Measurements from ENCODE around the gene DPM3. TPM values are rescaled to one million over a fixed set of nuclear protein-coding genes. Genes with fewer than 3 reads are reported as not detected.
A peak's percentile ranks its signal among the peaks of the same experiment; 100 is the strongest.

The DPM3 gene
- total and polyA plus RNA-seq, 9 of the 15 experiments (the other 6 are each of a cell fraction or from before 2014, with no cell fraction given) = 3.7 to 120 (median 36.4) TPM

GRCh38 chr1:155175281-155175926 lies 35.1 kb upstream of the DPM3 start:
- H3K9me1 ChIP-seq (ENCODE audit: control insufficient read depth, insufficient read depth, low read length) = no peaks in the 10 kb centered on the region
- no peaks in the 10 kb centered on the region for H3K27me3 ChIP-seq (ENCODE audit: control insufficient read depth in 2 of 2, insufficient read depth in 2 of 2, low read length in 2 of 2)
- POLR2A ChIA-PET = interaction anchor here (0.6 to 1.2 kb wide), 5 partner anchors 8 to 86 kb away, joined by 3 to 4 read pairs (median 4); no protein-coding TSS in a partner anchor
- no TSS peak for BruUV-seq (replicated peaks)
- H3K9ac ChIP-seq (ENCODE audit: insufficient read depth in 1 of 2, low read depth in 2 of 2, low read length in 2 of 2) = peak overlapping the region in 1 of 2 experiments; percentile 69; a peak in 2 of 4 replicates
- CTCF ChIA-PET (ENCODE audit: low intra/inter-chr PET ratio) = interaction anchor here (1.2 to 2.3 kb wide), 2 partner anchors 51 to 416 kb away, joined by 4 to 17 read pairs; no protein-coding TSS in a partner anchor
- FAIRE-seq (no peak), ATAC-seq (no peak), DNase-seq (ENCODE audit: extremely low read depth in 1 of 4, low spot score in 3 of 4) (no peak)
- in situ Hi-C loops (cut with MboI) = no loop called here
- H3K36me3 ChIP-seq (ENCODE audit: control insufficient read depth, insufficient read depth, low read length) = peaks cover 18% of the 10 kb centered on the region
- no peak overlapping the region for H3K27ac ChIP-seq (ENCODE audit: extremely low read depth, low read depth, low read length)
- no peaks in the 10 kb centered on the region for H3K9me3 ChIP-seq (replicated peaks; ENCODE audit: control insufficient read depth, insufficient read depth, low read depth, low read length)
- TF ChIP-seq, protein P1, sequence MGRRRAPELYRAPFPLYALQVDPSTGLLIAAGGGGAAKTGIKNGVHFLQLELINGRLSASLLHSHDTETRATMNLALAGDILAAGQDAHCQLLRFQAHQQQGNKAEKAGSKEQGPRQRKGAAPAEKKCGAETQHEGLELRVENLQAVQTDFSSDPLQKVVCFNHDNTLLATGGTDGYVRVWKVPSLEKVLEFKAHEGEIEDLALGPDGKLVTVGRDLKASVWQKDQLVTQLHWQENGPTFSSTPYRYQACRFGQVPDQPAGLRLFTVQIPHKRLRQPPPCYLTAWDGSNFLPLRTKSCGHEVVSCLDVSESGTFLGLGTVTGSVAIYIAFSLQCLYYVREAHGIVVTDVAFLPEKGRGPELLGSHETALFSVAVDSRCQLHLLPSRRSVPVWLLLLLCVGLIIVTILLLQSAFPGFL (CRISPR knock-in tag; IDR thresholded peaks at IDR 0.05) = no peak
- no peak for TF ChIP-seq KDM2B (CRISPR knock-in tag; IDR thresholded peaks at IDR 0.05)
- TF ChIP-seq SNRNP70 (optimal IDR thresholded peaks at IDR 0.05; ENCODE audit: low read depth, low read length) = no peak
- TF ChIP-seq ZNF707 (CRISPR knock-in tag; conservative IDR thresholded peaks at IDR 0.05) = no peak
- TF ChIP-seq ZNF780A (CRISPR knock-in tag; IDR thresholded peaks at IDR 0.05) = no peak
- no peak for TF ChIP-seq HCFC1 (IDR thresholded peaks at IDR 0.05; ENCODE audit: low read depth, low read length)
- TF ChIP-seq PCBP1 (IDR thresholded peaks at IDR 0.05; ENCODE audit: low read depth, low read length, poor library complexity, severe bottlenecking) = no peak
- no peak for TF ChIP-seq ESRRB (CRISPR knock-in tag; IDR thresholded peaks at IDR 0.05; ENCODE audit: borderline replicate concordance)
- TF ChIP-seq SFPQ (IDR thresholded peaks at IDR 0.05; ENCODE audit: low read depth, low read length) = no peak
- no peak for TF ChIP-seq ELF1 (tag; IDR thresholded peaks at IDR 0.05)
- TF ChIP-seq MCM3 (IDR thresholded peaks at IDR 0.05) = no peak
- TF ChIP-seq SNIP1 (IDR thresholded peaks at IDR 0.05; ENCODE audit: low read depth) = no peak
- no peak for TF ChIP-seq RHOXF2B (CRISPR knock-in tag; conservative IDR thresholded peaks at IDR 0.05)
- TF ChIP-seq SMARCB1 (IDR thresholded peaks at IDR 0.05; ENCODE audit: insufficient read length, low read depth) = no peak
- TF ChIP-seq, protein P2, sequence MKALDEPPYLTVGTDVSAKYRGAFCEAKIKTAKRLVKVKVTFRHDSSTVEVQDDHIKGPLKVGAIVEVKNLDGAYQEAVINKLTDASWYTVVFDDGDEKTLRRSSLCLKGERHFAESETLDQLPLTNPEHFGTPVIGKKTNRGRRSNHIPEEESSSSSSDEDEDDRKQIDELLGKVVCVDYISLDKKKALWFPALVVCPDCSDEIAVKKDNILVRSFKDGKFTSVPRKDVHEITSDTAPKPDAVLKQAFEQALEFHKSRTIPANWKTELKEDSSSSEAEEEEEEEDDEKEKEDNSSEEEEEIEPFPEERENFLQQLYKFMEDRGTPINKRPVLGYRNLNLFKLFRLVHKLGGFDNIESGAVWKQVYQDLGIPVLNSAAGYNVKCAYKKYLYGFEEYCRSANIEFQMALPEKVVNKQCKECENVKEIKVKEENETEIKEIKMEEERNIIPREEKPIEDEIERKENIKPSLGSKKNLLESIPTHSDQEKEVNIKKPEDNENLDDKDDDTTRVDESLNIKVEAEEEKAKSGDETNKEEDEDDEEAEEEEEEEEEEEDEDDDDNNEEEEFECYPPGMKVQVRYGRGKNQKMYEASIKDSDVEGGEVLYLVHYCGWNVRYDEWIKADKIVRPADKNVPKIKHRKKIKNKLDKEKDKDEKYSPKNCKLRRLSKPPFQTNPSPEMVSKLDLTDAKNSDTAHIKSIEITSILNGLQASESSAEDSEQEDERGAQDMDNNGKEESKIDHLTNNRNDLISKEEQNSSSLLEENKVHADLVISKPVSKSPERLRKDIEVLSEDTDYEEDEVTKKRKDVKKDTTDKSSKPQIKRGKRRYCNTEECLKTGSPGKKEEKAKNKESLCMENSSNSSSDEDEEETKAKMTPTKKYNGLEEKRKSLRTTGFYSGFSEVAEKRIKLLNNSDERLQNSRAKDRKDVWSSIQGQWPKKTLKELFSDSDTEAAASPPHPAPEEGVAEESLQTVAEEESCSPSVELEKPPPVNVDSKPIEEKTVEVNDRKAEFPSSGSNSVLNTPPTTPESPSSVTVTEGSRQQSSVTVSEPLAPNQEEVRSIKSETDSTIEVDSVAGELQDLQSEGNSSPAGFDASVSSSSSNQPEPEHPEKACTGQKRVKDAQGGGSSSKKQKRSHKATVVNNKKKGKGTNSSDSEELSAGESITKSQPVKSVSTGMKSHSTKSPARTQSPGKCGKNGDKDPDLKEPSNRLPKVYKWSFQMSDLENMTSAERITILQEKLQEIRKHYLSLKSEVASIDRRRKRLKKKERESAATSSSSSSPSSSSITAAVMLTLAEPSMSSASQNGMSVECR (CRISPR knock-in tag; IDR thresholded peaks at IDR 0.05) = no peak
- H3K4me2 ChIP-seq (ENCODE audit: insufficient read depth, low read length) = no peak overlapping the region
- H3K79me2 ChIP-seq (ENCODE audit: control insufficient read depth, insufficient read depth, low read length) = peaks cover 15% of the 10 kb centered on the region
- H3K4me3 ChIP-seq = no peak overlapping the region
- H2AFZ ChIP-seq (ENCODE audit: low read depth, low read length) = no peak overlapping the region
- peaks cover 21 to 63% of the 10 kb centered on the region in 2 experiments; a peak in 4 of 5 replicates for H3K4me1 ChIP-seq (replicated peaks in 1 of 2; ENCODE audit: control insufficient read depth in 2 of 2, insufficient read depth in 2 of 2, low read length in 2 of 2)
- WGBS (ENCODE audit: insufficient coverage, low coverage, missing lambda C conversion rate) = 52% methylated on average over 12 of the region's 12 CpGs
- no peaks in the 10 kb centered on the region for H4K20me1 ChIP-seq (replicated peaks; ENCODE audit: control insufficient read depth, insufficient read depth, low read length)
- intact Hi-C loops (cut with micrococcal nuclease) = no loop called here

Data from K562 (cell line).